Measurements from ENCODE around the gene RCAN1. TPM values are rescaled to one million over a fixed set of nuclear protein-coding genes. Genes with fewer than 3 reads are reported as not detected.

RCAN1 gene
- total and polyA plus RNA-seq, 4 donors: 12.2 to 32.8 (median 29.8) TPM

- peaks cover 8 to 26% (median 13%) of the 10 kb centered on the region in 4 donors for H3K36me3 ChIP-seq (ENCODE audit: control insufficient read depth in 4 of 4, insufficient read depth in 4 of 4, low read length in 4 of 4)
- 83 to 89% methylated on average over 6 of the region's 6 CpGs for WGBS, 2 donors
- no peaks in the 10 kb centered on the region for H3K9me3 ChIP-seq (ENCODE audit: control insufficient read depth in 4 of 4, insufficient read depth in 3 of 4, low read length in 3 of 4)
- no peak for ATAC-seq (ENCODE audit: insufficient read depth, low FRiP score)
- no peak for TF ChIP-seq CTCF (IDR thresholded peaks at IDR 0.05; ENCODE audit: control extremely low read depth, extremely low read depth)
- H3K27me3 ChIP-seq (ENCODE audit: control insufficient read depth in 3 of 3, insufficient read depth in 3 of 3, low read length in 2 of 3): no peaks in the 10 kb centered on the region
- no peak overlapping the region for H3K9ac ChIP-seq (ENCODE audit: insufficient read depth in 1 of 2, low read length in 2 of 2)
- peak overlapping the region in 1 of 2 donors; percentile 23 for H3K27ac ChIP-seq (ENCODE audit: low read depth in 1 of 2, low read length in 1 of 2)
- peaks cover 3 to 23% (median 8%) of the 10 kb centered on the region in 5 donors for H3K4me1 ChIP-seq (ENCODE audit: control insufficient read depth in 5 of 5, insufficient read depth in 5 of 5, low read length in 5 of 5)
- DNase-seq: no peak
- H3K4me3 ChIP-seq: no peak overlapping the region
Observed at GRCh38 chr21:34520281-34520680, 94.6 kb downstream of the RCAN1 start.

- Histone ChIP-seq H3K36me3 (ENCODE audit: control insufficient read depth in 4 of 4, insufficient read depth in 4 of 4, low read length in 4 of 4) (peaks cover 8 to 26% (median 13%) of the 10 kb centered on the region in 4 donors), H3K9me3 (ENCODE audit: control insufficient read depth in 4 of 4, insufficient read depth in 3 of 4, low read length in 3 of 4) (no peaks in the 10 kb centered on the region), H3K9ac (ENCODE audit: insufficient read depth in 1 of 2, low read length in 2 of 2) (no peak overlapping the region), H3K27ac (ENCODE audit: low read depth in 1 of 2, low read length in 1 of 2) (no peak overlapping the region), H3K27me3 (ENCODE audit: control insufficient read depth in 3 of 3, insufficient read depth in 3 of 3, low read length in 2 of 3) (no peaks in the 10 kb centered on the region), H3K4me1 (ENCODE audit: control insufficient read depth in 5 of 5, insufficient read depth in 5 of 5, low read length in 5 of 5) (peaks cover 0 to 17% (median 5%) of the 10 kb centered on the region in 5 donors), H3K4me3 (no peak overlapping the region)
- ATAC-seq (ENCODE audit: insufficient read depth, low FRiP score) (no peak), DNase-seq (no peak)
- no peak for TF ChIP-seq CTCF (IDR thresholded peaks at IDR 0.05; ENCODE audit: control extremely low read depth, extremely low read depth)
- 95 to 96% methylated on average over 8 of the region's 8 CpGs for WGBS, 2 donors
Observed at GRCh38 chr21:34519694-34520093, 95.2 kb downstream of the RCAN1 start.

GRCh38 chr21:34519016-34519415 lies 95.9 kb downstream of the RCAN1 start:
- no peaks in the 10 kb centered on the region for H3K27me3 ChIP-seq (ENCODE audit: control insufficient read depth in 3 of 3, insufficient read depth in 3 of 3, low read length in 2 of 3)
- peaks cover 0 to 15% (median 5%) of the 10 kb centered on the region in 5 donors for H3K4me1 ChIP-seq (ENCODE audit: control insufficient read depth in 5 of 5, insufficient read depth in 5 of 5, low read length in 5 of 5)
- H3K36me3 ChIP-seq (ENCODE audit: control insufficient read depth in 4 of 4, insufficient read depth in 4 of 4, low read length in 4 of 4): peaks cover 8 to 26% (median 13%) of the 10 kb centered on the region in 4 donors
- no peak for TF ChIP-seq CTCF (IDR thresholded peaks at IDR 0.05; ENCODE audit: control extremely low read depth, extremely low read depth)
- DNase-seq (no peak), ATAC-seq (ENCODE audit: insufficient read depth, low FRiP score) (no peak)
- 79 to 86% methylated on average over 4 of the region's 4 CpGs for WGBS, 2 donors
- no peak overlapping the region for H3K9ac ChIP-seq (ENCODE audit: insufficient read depth in 1 of 2, low read length in 2 of 2)
- no peaks in the 10 kb centered on the region for H3K9me3 ChIP-seq (ENCODE audit: control insufficient read depth in 4 of 4, insufficient read depth in 3 of 4, low read length in 3 of 4)
- H3K4me3 ChIP-seq: no peak overlapping the region
- H3K27ac ChIP-seq (ENCODE audit: low read depth in 1 of 2, low read length in 1 of 2): no peak overlapping the region

- Histone ChIP-seq H3K4me1 (ENCODE audit: control insufficient read depth in 5 of 5, insufficient read depth in 5 of 5, low read length in 5 of 5) (peaks cover 0 to 13% (median 10%) of the 10 kb centered on the region in 5 donors), H3K9me3 (ENCODE audit: control insufficient read depth in 4 of 4, insufficient read depth in 3 of 4, low read length in 3 of 4) (no peaks in the 10 kb centered on the region), H3K27ac (ENCODE audit: low read depth in 1 of 2, low read length in 1 of 2) (no peak overlapping the region), H3K4me3 (no peak overlapping the region), H3K36me3 (ENCODE audit: control insufficient read depth in 4 of 4, insufficient read depth in 4 of 4, low read length in 4 of 4) (peaks cover 8 to 26% (median 13%) of the 10 kb centered on the region in 4 donors), H3K9ac (ENCODE audit: insufficient read depth in 1 of 2, low read length in 2 of 2) (no peak overlapping the region), H3K27me3 (ENCODE audit: control insufficient read depth in 3 of 3, insufficient read depth in 3 of 3, low read length in 2 of 3) (no peaks in the 10 kb centered on the region)
- DNase-seq: no peak
- 59 to 84% methylated on average over 5 of the region's 5 CpGs for WGBS, 2 donors
- ATAC-seq (ENCODE audit: insufficient read depth, low FRiP score): no peak
- no peak for TF ChIP-seq CTCF (IDR thresholded peaks at IDR 0.05; ENCODE audit: control extremely low read depth, extremely low read depth)
Observed at GRCh38 chr21:34518301-34518700, 96.6 kb downstream of the RCAN1 start.

Measured in lung (tissue), 12 donors.